HepG2 (cell line): Measurements from ENCODE around the gene NDUFS5. TPM values are rescaled to one million over a fixed set of nuclear protein-coding genes. Genes with fewer than 3 reads are reported as not detected.

Experiments
- FOXA1 ChIP-seq, 2 experiments: fragments of 450-650 bp in 1 of 2; sonication (generic) in 1 of 2; formaldehyde crosslinking in 1 of 2; IDR thresholded peaks; 2 replicates each; pipeline versions ENCODE4 v1.4.0 to v1.6.1; 2016 to 2020; ENCODE audit warnings: missing genetic modification reagents in 1 of 2
- FOXP1 ChIP-seq, 2 experiments: fragments of 450-650 bp in 1 of 2; IDR thresholded peaks; 2 replicates each; pipeline ENCODE4 v1.6.1; 2017 to 2018; ENCODE audit warnings: antibody characterized with exemption in 1 of 2
- MED1 ChIP-seq: sonication (generic); formaldehyde crosslinking; IDR thresholded peaks from 2 replicates; pipeline ENCODE4 v1.4.0; 2020; ENCODE audit warnings: missing genetic modification reagents
- MXI1 ChIP-seq: IDR thresholded peaks from 3 replicates; pipeline ENCODE4 v1.6.1; 2012; ENCODE audit warnings: low read depth, low read length, inconsistent platforms, borderline replicate concordance
- PHF21A ChIP-seq: sonication (generic); formaldehyde crosslinking; IDR thresholded peaks from 2 replicates; pipeline ENCODE4 v1.5.0; 2020; ENCODE audit warnings: mild to moderate bottlenecking, missing genetic modification reagents
- SOX13 ChIP-seq, 3 experiments: fragments of 450-650 bp in 1 of 3; sonication (generic) in 1 of 3; formaldehyde crosslinking in 1 of 3; IDR thresholded peaks in 2 of 3; conservative IDR thresholded peaks in 1 of 3; 2 replicates each; pipeline versions ENCODE4 v1.5.0 to v1.6.1; 2016 to 2020; ENCODE audit warnings: antibody characterized with exemption in 1 of 3, mild to moderate bottlenecking in 1 of 3, missing compliant biosample characterization in 1 of 3, missing genetic modification reagents in 1 of 3, moderate library complexity in 1 of 3
- ZNF543 ChIP-seq: sonication (generic); formaldehyde crosslinking; IDR thresholded peaks from 2 replicates; pipeline ENCODE4 v1.4.0; 2020; ENCODE audit warnings: mild to moderate bottlenecking, missing genetic modification reagents
- ZNF605 ChIP-seq: sonication (generic); formaldehyde crosslinking; IDR thresholded peaks from 2 replicates; pipeline ENCODE4 v1.8.0; 2022; ENCODE audit warnings: mild to moderate bottlenecking, missing genetic modification reagents
- ZNF7 ChIP-seq: IDR thresholded peaks from 2 replicates; pipeline ENCODE4 v1.6.1; 2016; ENCODE audit warnings: missing biosample characterization, missing genetic modification reagents
- polyA plus RNA-seq, 8 experiments: library from polyadenylated mRNA; depleted of rRNA in 3 of 8; stranded (reverse) in 7 of 8; unstranded in 1 of 8; fragments of >200 nt; fragmentation: Illumina TruSeq in 4 of 8; extraction: Trizol in 4 of 8; gene quantifications; 2 replicates each; pipeline versions ENCODE4 v1.2.1 to v1.2.3, GENCODE V29; 2011 to 2016; ENCODE audit warnings: low read depth in 4 of 8, missing spikeins in 1 of 8, mixed read lengths in 1 of 8; ENCODE audit not compliant: insufficient read depth in 1 of 8
- total RNA-seq, 5 experiments: library from RNA; depleted of rRNA; stranded (reverse); fragments of >200 nt; fragmentation: Illumina TruSeq; extraction: Trizol; gene quantifications; 2 replicates each; pipeline ENCODE4 v1.2.3, GENCODE V29; 2016; ENCODE audit warnings: low read depth in 1 of 5
- TF ChIP-seq, protein P1 (sequence below), 2 experiments: sonication (generic) in 1 of 2; formaldehyde crosslinking in 1 of 2; IDR thresholded peaks; 2 replicates each; pipeline versions ENCODE4 v1.5.1 to v1.6.1; 2011 to 2020; ENCODE audit warnings: borderline replicate concordance in 1 of 2, low read depth in 1 of 2, low read length in 1 of 2, mild to moderate bottlenecking in 1 of 2, missing genetic modification reagents in 1 of 2, moderate library complexity in 1 of 2
- TF ChIP-seq, protein P2 (sequence below): sonication (generic); formaldehyde crosslinking; IDR thresholded peaks from 2 replicates; pipeline ENCODE4 v1.4.0; 2020; ENCODE audit warnings: missing genetic modification reagents

Gene NDUFS5
- total and polyA plus RNA-seq, 2 of the 13 experiments (the other 11 are each of a cell fraction or from before 2014, with no cell fraction given), result 263 to 466 TPM

DNA sequence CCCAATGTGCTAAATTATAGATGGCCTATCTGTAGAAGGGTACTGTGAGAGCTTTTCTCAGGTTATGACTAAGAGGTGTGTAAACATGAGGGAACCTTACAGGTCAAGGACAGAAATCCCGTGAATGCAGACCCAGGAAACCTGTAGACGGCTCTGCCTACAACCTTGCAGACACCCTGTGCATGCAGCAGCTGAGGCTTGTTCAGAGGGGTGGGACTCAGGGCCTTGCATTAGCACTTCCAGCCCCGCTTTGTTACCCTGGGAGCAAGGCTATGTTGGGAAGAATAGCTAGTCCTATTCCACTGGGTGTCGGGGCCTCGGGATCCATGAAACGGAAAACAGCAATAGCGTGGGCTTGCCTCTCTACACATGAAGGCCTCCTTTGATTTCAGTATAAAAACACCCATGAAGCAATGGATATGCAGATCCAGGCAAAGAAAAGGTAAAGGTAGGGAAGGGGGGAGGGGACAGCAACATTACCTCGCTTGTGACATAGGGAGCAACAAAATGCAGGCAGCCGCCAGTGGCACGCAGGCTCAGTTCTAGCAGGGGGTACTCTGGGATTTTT lies 9.5 kb upstream of the NDUFS5 start (continued):
- TF ChIP-seq MXI1 (peak; percentile 38; the same call in 1 of the 3 replicates), ZNF7 (CRISPR knock-in tag) (no peak), FOXP1 (IDR thresholded peaks at IDR 0.05) (no peak), FOXP1 (CRISPR knock-in tag; IDR thresholded peaks at IDR 0.05) (no peak), SOX13 (IDR thresholded peaks at IDR 0.05) (no peak), SOX13 (CRISPR knock-in tag; conservative IDR thresholded peaks at IDR 0.05 in 1 of 2, IDR thresholded peaks at IDR 0.05 in 1 of 2) (peak in 1 of 2 experiments; percentile 48; a peak in 1 of 4 replicates), FOXA1 (IDR thresholded peaks at IDR 0.05) (no peak), FOXA1 (CRISPR knock-in tag; IDR thresholded peaks at IDR 0.05) (peak; percentile 92), PHF21A (CRISPR knock-in tag) (0 out of 2 replicates have a peak, but pooled peaks have one; percentile 21), MED1 (peak; percentile 50), ZNF605 (CRISPR knock-in tag) (no peak), ZNF543 (CRISPR knock-in tag) (no peak)
- TF ChIP-seq, protein P1, sequence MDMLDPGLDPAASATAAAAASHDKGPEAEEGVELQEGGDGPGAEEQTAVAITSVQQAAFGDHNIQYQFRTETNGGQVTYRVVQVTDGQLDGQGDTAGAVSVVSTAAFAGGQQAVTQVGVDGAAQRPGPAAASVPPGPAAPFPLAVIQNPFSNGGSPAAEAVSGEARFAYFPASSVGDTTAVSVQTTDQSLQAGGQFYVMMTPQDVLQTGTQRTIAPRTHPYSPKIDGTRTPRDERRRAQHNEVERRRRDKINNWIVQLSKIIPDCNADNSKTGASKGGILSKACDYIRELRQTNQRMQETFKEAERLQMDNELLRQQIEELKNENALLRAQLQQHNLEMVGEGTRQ (IDR thresholded peaks at IDR 0.05; ENCODE audit: low read depth, low read length), result no peak
- TF ChIP-seq, protein P1 (CRISPR knock-in tag; IDR thresholded peaks at IDR 0.05; ENCODE audit: borderline replicate concordance), result no peak
- TF ChIP-seq, protein P2, sequence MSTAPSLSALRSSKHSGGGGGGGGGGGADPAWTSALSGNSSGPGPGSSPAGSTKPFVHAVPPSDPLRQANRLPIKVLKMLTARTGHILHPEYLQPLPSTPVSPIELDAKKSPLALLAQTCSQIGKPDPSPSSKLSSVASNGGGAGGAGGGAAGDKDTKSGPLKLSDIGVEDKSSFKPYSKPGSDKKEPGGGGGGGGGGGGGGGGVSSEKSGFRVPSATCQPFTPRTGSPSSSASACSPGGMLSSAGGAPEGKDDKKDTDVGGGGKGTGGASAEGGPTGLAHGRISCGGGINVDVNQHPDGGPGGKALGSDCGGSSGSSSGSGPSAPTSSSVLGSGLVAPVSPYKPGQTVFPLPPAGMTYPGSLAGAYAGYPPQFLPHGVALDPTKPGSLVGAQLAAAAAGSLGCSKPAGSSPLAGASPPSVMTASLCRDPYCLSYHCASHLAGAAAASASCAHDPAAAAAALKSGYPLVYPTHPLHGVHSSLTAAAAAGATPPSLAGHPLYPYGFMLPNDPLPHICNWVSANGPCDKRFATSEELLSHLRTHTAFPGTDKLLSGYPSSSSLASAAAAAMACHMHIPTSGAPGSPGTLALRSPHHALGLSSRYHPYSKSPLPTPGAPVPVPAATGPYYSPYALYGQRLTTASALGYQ (CRISPR knock-in tag), result no peak
